Measurements from ENCODE around the gene BOLA1. TPM values are rescaled to one million over a fixed set of nuclear protein-coding genes. Genes with fewer than 3 reads are reported as not detected.
"Not testable (repeated sequence)": the region's sequence is repeated elsewhere in the genome, so short reads cannot be mapped to it uniquely, and the experiment has no call there.

BOLA1 gene, protein sequence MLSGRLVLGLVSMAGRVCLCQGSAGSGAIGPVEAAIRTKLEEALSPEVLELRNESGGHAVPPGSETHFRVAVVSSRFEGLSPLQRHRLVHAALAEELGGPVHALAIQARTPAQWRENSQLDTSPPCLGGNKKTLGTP
- total RNA-seq = 16.3 and 17.9 TPM in 2 replicates

DNA sequence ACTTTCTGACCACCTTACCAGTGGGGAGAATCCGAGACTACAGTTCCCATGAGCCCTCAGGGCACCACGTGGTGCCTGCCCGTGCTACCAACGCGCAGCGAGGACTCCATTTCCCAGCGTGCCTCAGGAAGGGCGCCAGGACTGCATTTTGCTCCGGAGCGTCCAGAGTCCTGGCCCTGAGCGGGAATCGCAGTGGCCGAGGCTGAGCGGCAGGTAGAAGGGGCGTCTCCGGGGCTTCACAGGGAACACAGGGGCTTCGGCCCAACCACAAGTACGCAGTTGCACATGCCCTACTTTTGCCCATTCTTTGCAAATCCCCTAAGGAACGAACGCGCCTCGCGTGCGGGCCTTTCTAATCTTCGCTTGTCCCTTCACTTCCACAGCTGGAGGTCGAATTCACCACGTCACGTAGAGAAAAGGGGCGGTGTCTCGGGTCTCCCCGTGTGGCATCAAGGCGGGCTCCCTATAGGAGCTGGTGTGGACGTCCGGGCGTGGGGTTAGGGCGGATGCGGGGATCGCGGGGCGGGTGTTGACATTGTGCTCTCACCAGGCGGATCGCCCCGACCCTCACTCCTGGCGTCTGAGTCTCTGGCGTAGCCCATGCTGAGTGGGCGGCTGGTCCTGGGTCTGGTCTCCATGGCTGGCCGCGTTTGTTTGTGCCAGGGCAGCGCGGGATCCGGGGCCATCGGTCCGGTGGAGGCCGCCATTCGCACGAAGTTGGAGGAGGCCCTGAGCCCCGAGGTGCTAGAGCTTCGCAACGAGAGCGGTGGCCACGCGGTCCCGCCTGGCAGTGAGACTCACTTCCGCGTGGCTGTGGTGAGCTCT, at the start of gene BOLA1:
Gene BOLA1, plus strand, starts transcription at position 109 of the 825 bp plus-strand sequence. Its CDS starts 492 bp downstream, at position 601.
- intact Hi-C loops (cut with micrococcal nuclease) = loop anchor here (1.0 kb wide), 2 partner anchors 11 to 28 kb away; partner anchors contain the start of gene SF3B4

DNA sequence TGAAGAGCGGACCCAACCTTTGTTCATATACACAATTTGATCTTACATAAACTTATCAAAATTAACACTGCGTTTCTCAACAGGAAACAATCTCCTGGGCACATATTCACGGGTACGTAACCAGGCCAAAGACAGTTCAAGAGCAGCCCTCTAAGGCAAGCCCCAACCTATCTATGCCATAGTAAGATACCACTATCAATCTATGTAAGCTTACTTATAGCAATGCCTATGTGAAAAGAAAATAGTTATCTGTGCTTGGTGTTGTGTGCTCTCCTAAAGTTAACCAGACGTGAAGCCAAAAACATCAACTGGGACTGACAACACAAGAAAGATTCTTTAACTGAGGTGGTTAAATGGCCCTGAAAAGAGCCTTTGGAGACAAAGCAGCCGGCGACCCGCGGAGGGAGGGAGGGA, 49.4 kb upstream of the BOLA1 start:
- intact Hi-C loops (cut with micrococcal nuclease) = no loop called here

DNA sequence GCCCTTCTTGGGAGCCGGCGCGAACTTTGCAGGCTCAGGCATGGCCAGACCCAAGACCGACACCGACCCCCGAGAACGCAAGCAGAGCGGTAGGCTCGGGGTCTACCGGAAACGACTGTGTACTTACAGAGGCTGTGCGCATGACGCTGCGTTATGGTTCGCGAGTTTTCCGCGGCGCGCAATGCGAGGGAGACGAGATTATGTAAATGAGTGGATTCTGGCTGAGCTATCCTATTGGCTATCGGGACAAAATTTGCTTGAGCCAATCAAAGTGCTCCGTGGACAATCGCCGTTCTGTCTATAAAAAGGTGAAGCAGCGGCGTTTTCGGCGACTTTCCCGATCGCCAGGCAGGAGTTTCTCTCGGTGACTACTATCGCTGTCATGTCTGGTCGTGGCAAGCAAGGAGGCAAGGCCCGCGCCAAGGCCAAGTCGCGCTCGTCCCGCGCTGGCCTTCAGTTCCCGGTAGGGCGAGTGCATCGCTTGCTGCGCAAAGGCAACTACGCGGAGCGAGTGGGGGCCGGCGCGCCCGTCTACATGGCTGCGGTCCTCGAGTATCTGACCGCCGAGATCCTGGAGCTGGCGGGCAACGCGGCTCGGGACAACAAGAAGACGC, 48.5 kb upstream of the BOLA1 start:
- intact Hi-C loops (cut with micrococcal nuclease) = not testable (repeated sequence)

DNA sequence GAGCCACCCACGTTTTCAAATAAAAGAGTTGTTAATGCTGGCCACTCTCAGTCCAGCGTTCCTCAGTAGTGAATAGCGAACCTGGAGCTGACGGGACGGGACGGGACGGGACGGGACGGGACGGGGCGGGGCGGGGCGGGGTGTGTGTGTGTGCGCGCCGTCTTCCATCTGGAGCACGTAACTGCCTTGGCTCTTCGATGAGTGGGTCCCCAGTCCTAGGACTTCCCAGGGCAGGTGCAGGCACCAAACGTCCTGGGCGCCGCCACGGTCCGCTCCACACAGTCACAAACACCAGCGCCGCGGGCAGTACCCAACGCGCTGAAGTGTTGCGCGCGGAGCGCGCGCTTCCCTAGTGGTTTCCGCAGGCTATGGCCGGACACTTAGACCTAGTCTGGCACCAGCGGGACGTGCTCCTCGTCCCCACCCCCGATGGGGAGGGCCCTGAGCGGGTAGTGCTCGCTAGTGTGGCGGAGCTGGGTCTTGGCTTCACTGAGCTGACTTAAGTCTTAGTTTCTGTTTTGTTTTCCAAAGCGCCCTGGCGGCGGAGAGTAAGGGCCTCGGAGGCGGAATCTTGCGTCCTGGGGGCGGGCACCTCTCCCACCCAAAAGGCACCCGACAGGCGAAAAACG, 47.7 kb upstream of the BOLA1 start:
- intact Hi-C loops (cut with micrococcal nuclease) = not testable (repeated sequence)

DNA sequence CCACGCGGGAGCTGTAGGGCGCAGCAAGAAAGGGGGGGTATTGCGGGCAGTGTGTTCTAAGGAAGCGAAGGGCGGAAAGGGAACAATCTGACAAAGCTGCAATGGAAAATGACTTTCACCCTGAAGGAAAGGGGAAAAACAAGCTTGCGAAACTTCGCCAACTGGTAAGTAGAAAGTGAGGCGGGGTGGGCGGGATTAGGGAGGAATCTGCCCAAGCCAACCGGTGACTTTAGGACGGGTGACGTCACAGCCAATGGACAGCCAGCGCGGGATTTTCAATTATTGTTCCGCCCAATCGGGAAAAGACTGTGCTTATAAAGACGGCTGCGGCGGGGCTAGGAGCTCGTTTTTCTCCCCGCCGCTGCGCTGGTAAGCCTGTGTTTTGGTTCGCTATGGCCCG, 47.1 kb upstream of the BOLA1 start:
- intact Hi-C loops (cut with micrococcal nuclease) = not testable (repeated sequence)

DNA sequence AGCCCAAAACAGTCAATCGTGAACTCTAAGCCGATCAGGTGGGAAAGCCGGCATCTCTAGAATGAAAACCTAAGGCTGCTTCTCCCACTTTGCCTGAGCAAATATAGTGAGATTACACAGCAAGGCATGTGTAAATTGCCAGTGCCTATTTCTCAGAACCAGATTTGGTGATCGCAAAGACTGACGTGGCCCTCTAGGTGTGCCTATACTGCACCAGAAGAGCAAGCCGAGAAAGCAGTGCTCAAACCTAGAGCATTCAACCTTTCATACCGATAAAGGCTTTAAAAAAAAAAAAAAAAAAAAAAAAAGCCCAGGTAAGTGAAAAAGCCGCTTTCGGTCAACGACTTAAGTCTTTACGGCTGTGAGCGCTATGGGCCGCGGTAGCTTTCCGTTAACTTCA, 39.1 kb upstream of the BOLA1 start:
- intact Hi-C loops (cut with micrococcal nuclease) = not testable (repeated sequence)

DNA sequence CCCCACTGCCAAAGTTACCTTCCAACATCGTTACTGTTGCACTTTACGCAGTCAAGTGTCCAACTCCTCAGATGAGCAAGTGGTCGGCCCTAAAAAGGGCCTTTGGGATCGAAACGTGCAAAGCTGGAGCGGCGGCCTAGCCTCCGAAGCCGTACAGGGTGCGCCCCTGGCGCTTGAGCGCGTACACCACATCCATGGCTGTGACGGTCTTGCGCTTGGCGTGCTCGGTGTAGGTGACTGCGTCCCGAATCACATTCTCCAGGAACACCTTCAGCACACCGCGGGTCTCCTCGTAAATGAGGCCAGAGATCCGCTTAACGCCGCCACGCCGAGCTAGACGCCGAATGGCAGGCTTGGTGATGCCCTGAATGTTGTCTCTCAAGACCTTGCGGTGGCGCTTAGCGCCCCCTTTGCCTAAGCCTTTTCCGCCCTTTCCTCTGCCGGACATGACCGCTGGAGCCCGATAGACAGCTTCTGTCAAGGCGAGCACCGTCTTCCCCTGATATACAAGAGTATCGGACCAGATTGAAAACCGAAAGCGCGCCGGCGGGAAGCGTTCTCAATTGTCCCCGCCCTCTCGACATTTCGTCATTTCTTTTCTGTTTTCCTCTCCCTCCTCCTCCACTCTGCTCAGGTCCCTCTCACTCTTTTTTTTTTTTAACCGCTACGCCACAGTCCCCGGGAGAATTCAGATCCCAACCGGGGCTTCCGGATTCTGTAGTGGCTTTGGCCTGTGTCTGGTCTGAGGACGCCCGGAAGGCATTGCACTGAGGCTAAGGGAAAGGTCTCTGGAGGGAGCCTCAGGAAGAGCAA, 38.5 kb upstream of the BOLA1 start:
- intact Hi-C loops (cut with micrococcal nuclease) = not testable (repeated sequence)

DNA sequence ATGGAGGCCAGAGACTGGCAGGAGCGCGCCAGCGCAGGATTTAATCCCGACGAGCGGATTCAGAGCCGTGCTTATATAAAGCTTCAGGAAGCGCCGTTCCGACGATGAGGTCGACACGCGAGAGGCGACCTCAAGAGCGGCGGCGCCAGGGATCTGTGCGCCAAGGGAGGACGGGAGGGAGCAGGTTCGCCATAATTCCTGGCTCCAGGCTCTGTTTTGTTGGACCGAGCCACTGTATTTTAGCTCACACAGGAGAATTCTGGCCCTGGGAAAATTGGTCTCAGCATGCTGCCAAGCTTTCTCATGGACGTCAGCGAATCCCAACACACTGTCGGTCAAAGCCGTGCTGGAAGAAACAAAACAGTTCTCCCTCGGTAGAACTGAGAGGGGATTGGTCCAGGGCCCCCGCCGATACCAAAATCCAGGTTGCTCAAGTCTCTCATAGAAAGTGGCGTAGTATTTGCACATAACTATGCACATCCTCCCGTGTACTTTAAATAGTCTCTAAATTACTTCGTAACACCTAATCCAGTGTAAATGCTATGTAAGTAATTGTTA, 37.8 kb upstream of the BOLA1 start:
- intact Hi-C loops (cut with micrococcal nuclease) = not testable (repeated sequence)

DNA sequence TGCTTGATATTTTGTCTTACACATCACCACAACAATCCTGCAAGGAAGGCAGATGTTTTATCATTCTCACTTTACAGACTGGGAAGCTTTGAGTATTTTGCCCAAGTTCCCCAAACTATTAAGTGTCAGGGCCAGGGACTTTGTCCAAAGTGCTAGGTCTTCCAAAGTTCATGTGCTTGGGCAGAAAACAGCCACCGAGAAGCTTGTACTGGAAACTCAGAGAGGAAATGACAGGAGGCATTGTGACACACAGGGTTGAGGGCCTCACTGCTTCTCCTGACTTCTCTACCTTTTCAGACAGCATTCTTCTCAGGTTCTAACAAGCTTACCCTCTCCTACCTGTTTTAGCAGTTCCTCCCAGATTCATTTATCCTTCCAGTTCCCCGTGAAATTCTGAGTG, 32.5 kb upstream of the BOLA1 start:
- intact Hi-C loops (cut with micrococcal nuclease) = not testable (repeated sequence)

DNA sequence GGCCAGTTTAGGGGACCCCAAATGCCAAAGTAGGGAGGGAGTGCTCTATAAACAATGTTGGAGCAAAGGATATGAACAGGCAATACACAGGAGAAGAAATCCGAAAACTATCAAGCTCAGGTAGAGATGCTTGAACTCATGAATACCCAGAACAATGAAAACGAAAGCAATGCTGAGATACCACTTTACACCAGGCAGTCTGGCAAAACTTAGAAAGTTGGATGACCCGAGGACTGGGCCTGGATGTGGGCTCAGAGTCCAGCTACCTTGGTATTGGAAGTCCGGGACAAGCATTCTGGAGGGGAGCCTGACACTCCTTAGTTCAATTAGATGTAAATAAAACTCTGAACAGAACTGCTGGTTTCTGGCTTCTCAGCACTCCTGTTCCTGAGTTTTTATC, 26.3 kb upstream of the BOLA1 start:
- intact Hi-C loops (cut with micrococcal nuclease) = not testable (repeated sequence)

DNA sequence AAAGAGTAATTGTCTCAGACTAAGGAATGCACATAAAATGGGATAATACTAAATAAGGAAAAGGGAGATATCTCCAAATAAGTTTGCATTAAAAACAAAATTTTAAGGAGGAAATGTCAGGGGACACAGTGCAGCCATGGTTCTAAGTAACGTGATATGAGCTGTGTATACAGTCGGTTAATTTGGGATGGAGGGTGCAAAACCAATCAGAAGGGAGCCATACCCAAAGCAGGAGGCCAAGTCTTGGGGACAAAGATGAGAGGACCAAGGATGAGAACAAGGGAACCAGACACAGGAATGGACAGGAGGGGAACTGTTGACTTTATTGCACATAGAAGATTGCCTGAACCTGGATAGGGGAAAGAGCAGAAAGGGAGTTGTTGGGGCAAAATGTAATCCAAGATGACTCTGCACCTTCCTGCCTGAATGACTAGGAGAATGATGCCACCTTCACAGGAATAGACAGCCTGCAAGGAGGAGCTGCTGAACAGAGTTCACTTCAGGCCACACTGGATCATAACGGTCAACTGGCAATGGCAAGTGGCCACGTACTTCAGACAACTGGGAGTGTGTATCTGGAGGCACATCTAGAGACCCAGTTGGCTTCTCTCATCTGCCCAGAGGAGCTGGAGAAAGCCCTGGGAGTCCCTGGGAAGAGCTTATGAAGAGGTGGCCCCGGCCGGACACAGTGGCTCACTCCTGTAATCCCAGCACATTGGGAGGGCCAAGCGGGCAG, 22.0 kb upstream of the BOLA1 start:
- intact Hi-C loops (cut with micrococcal nuclease) = no loop called here

DNA sequence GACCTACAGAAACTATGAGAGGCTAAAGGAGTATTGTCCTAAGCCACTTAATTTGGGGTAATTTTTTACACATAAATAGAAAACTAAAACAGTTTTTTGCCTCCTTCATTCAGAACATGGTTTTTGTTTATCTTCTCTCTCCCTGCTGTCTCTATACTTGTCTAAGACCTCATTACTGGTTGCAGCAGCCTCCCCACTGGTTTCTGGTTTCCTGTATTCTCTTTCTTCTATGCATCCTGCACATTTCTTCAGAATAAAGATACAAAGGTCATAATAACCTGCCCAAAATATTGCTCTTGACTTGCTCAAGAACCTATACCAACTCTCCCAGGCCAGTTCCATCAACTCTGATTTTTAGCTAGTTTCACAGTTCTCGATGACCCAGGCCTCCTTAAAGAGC, 19.8 kb upstream of the BOLA1 start:
- intact Hi-C loops (cut with micrococcal nuclease) = no loop called here

DNA sequence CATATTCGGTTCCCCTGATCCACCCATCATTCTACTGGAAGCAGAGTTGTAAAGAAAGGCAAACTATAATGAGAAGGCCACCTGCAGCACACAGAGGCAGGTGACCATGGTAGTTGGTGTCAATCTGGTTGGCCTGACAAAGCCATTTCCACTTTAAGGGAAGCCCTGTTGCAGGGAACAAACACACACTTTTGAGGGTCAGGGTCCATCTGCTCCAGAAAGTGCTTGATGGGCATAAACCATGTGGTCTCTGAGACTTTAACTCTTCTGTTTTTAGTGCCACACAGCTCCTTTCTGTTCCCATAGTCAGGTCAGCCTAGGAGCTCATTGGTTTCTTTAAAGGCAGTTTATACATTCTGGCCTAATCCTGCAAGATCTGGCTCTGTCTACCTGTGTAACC, 17.5 kb upstream of the BOLA1 start:
- intact Hi-C loops (cut with micrococcal nuclease) = no loop called here

DNA sequence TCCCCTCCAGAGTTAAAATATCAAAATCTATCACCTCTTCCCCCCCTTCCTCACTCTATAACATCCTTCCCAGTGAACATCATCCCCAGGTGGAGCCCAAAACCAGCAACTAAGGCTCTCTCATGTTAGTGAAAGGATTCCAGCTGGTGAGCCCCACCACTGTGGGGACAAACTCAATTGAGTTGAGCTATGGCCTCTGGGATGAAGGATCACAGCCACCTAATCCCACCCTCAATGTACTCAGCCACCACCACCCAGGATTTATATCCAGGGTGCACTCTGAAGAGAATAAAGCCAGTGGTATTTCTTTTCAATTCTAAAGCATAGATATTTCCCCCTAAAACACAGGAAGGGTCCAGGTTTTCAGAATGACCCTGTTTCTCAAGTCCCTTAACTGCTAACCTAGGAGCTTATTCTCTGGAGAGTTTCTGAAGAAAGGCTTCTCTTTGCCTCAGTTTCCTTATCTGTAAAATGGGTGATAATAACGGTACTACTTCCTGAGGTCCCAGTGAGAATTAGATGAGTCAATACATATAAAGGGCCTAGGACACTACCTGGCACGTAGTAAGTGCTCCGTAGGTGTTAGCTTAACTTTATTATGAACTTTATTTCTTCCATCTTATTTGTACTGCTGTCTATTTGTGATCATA, 15.6 kb upstream of the BOLA1 start:
- intact Hi-C loops (cut with micrococcal nuclease) = no loop called here

DNA sequence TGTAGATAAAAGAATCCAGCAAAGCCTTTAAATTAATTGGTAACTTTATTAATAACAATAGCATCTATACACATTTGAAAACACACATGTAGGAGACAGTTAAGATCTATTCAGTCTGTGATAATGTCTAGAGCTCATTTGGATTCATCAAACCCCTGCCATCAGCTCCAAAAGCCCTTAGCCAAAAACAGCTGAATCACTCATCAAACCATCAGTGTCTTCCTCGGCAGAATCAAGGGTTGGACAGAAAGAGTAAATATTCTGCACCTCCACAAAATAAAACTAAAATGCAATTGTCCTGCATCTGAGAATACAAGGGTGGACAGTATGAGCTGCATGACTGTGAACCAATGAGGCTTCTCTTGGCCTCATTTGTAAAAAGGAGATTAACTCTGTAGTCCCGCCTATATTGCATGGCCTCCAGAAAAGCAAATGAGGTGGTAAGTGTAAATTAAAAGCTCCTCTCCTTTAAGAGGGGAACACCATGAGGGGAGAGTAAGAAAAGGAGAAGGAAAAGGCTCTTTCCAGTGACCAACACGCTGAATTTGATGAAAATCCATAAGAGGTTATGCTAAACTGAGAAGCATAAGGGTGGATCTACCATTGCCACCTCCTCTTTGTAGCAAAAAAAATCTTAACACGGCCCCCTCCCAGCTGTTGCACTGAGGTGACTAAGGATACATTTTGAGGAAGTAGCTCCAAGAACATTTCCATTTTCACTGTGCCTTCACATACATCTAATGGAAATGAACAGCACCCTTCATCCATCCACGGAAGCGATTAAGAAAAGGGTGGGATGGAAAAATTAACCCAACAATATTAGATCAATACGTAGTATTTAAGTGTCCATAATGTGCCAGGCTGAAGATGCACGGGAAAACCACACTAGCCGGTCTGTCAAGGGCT, 14.7 kb upstream of the BOLA1 start:
- intact Hi-C loops (cut with micrococcal nuclease) = no loop called here

DNA sequence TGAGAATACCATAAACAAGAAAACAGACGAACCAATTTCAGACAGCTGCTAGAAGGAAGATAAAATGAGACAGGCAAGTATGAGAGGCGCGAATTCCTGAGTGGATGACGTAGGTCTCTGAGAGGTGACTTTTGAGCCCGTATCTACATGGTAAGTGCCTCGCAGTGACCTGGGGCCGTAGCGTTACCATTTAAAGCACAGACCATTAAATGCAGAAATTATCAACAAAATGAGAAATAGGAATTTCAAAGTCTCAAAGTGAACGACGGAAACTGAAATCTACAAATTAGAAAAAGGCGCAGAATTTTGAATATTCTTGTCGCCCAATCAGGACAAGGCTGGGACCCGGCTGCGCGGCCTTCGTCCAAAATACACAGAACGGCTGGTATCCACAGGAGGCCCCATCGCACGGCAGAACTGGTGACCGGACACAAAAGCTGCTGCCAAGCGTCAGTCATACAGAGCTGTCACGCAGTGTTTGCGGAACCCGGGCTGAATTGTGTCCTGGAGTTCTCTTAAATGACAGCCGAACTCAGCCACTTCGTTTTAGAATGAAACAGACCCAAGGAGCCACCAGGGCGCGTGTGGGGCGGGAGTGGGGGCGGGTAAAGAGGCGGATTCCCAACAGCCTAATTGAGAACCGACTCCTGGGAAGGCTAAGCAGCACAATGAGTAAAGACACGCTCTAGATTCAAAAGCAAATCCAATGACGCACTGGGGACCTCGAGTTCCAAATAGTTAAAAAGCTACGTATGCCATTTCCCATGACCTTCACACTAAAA, 13.8 kb upstream of the BOLA1 start:
- intact Hi-C loops (cut with micrococcal nuclease) = no loop called here

DNA sequence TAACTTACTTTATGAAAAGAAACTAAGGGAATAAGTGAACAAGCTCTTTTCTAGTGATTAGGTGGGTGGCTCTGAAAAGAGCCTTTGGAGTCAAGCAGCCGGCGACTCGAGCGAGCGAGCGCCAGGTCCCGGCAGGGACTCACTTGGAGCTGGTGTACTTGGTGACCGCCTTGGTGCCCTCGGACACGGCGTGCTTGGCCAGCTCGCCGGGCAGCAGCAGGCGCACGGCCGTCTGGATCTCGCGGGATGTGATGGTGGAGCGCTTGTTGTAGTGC, 13.3 kb upstream of the BOLA1 start:
- intact Hi-C loops (cut with micrococcal nuclease) = not testable (repeated sequence)
